HCT116 (cell line): ENCODE measurements around the gene SLC25A21.

Experiments
- CEBPB ChIP-seq: IDR thresholded peaks from 2 replicates; pipeline ENCODE4 v1.6.1; 2012; ENCODE audit warnings: low read depth
- EGR1 ChIP-seq: IDR thresholded peaks from 2 replicates; pipeline ENCODE4 v1.6.1; 2012; ENCODE audit warnings: low read depth
- ELF1 ChIP-seq: IDR thresholded peaks from 2 replicates; pipeline ENCODE4 v1.6.1; 2012; ENCODE audit warnings: low read depth, borderline replicate concordance
- EZH2 ChIP-seq: fragments of 200-600 bp; sonication (generic); IDR thresholded peaks from 2 replicates; pipeline ENCODE4 v1.6.1; 2017; ENCODE audit warnings: antibody characterized with exemption, mixed run types
- POLR2AphosphoS5 ChIP-seq: IDR thresholded peaks from 2 replicates; pipeline ENCODE4 v1.6.1; 2011; ENCODE audit warnings: mild to moderate bottlenecking, low read depth, low read length, moderate library complexity
- SP1 ChIP-seq: IDR thresholded peaks from 2 replicates; pipeline ENCODE4 v1.6.1; 2012; ENCODE audit warnings: low read depth
- TF ChIP-seq, protein P1 (sequence below), 3 experiments: fragments of 200-600 bp in 1 of 3; sonication (generic) in 1 of 3; IDR thresholded peaks in 2 of 3; conservative IDR thresholded peaks in 1 of 3; 2 replicates each; pipeline ENCODE4 v1.5.1; 2012 to 2017; ENCODE audit warnings: low read depth in 2 of 3, low read length in 2 of 3, antibody characterized with exemption in 1 of 3, borderline replicate concordance in 1 of 3, control low read depth in 1 of 3, mild to moderate bottlenecking in 1 of 3, mixed read lengths in 1 of 3, mixed run types in 1 of 3, moderate library complexity in 1 of 3; ENCODE audit not compliant: insufficient read depth in 1 of 3
- TF ChIP-seq, protein P2 (sequence below): IDR thresholded peaks from 2 replicates; pipeline ENCODE4 v1.6.1; 2012; ENCODE audit warnings: low read depth

DNA sequence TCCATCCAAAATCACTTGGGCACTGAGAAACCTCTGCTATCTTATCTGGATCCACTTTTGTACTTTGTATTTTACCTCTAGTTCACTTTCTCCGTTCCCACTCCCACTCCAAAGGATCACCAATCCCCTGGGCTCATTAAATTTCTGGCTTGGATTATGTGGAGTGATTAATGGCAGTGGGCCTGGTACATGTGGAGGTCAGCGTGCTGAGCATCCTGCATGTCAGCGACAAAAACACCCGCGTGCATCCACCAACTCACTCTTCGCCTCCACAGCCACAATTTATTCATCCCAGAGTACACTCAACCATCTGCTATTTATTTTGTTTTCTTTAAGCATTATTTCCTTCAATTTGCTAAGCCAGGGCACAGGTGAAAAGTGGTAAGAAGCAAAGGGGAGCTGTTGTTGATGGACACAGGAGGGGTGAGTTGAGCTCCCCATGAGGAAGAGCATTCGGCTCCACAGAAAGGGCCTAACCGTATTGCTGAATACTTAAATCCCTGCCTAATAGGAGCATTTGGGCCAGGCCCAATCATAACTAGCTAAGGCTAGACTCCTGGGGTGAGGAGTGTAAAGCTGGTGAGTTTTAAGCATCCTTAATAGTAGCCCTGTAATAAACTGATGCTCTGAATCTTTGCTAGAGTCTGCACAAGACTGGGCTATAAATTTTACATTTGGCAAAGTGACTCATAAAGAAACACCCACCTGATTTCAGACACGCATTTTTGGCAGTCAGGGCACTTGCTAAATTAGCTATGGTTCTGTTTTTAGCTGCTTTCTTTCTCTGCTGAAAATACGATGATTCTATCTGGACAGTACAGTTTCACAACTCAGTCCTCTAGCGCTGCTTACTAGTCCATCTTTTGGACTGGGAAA, 137.8 kb downstream of the SLC25A21 start:
- TF ChIP-seq POLR2AphosphoS5 (no peak), EGR1 (no peak), SP1 (no peak), EZH2 (no peak), CEBPB (no peak), ELF1 (no peak)
- TF ChIP-seq, protein P1, sequence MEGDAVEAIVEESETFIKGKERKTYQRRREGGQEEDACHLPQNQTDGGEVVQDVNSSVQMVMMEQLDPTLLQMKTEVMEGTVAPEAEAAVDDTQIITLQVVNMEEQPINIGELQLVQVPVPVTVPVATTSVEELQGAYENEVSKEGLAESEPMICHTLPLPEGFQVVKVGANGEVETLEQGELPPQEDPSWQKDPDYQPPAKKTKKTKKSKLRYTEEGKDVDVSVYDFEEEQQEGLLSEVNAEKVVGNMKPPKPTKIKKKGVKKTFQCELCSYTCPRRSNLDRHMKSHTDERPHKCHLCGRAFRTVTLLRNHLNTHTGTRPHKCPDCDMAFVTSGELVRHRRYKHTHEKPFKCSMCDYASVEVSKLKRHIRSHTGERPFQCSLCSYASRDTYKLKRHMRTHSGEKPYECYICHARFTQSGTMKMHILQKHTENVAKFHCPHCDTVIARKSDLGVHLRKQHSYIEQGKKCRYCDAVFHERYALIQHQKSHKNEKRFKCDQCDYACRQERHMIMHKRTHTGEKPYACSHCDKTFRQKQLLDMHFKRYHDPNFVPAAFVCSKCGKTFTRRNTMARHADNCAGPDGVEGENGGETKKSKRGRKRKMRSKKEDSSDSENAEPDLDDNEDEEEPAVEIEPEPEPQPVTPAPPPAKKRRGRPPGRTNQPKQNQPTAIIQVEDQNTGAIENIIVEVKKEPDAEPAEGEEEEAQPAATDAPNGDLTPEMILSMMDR (IDR thresholded peaks at IDR 0.05 in 2 of 3, conservative IDR thresholded peaks at IDR 0.05 in 1 of 3; ENCODE audit: borderline replicate concordance in 1 of 3, insufficient read depth in 1 of 3, low read depth in 2 of 3, low read length in 2 of 3), result no peak
- TF ChIP-seq, protein P2, sequence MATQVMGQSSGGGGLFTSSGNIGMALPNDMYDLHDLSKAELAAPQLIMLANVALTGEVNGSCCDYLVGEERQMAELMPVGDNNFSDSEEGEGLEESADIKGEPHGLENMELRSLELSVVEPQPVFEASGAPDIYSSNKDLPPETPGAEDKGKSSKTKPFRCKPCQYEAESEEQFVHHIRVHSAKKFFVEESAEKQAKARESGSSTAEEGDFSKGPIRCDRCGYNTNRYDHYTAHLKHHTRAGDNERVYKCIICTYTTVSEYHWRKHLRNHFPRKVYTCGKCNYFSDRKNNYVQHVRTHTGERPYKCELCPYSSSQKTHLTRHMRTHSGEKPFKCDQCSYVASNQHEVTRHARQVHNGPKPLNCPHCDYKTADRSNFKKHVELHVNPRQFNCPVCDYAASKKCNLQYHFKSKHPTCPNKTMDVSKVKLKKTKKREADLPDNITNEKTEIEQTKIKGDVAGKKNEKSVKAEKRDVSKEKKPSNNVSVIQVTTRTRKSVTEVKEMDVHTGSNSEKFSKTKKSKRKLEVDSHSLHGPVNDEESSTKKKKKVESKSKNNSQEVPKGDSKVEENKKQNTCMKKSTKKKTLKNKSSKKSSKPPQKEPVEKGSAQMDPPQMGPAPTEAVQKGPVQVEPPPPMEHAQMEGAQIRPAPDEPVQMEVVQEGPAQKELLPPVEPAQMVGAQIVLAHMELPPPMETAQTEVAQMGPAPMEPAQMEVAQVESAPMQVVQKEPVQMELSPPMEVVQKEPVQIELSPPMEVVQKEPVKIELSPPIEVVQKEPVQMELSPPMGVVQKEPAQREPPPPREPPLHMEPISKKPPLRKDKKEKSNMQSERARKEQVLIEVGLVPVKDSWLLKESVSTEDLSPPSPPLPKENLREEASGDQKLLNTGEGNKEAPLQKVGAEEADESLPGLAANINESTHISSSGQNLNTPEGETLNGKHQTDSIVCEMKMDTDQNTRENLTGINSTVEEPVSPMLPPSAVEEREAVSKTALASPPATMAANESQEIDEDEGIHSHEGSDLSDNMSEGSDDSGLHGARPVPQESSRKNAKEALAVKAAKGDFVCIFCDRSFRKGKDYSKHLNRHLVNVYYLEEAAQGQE, result no peak
